HL-60 (cell line): ENCODE measurements around the gene CNTN5.

Experiments
- GABPA ChIP-seq: IDR thresholded peaks from 2 replicates; pipeline ENCODE4 v1.6.1; 2012; ENCODE audit warnings: low read depth
- TF ChIP-seq, protein P1 (sequence below): IDR thresholded peaks from one replicate; pipeline ENCODE4 v1.5.1; 2011; ENCODE audit warnings: low read length, control low read depth, inconsistent platforms; ENCODE audit not compliant: insufficient read depth

GRCh38 chr11:99277281-99277680 is 256.5 kb downstream of the CNTN5 start:
- TF ChIP-seq, protein P1, sequence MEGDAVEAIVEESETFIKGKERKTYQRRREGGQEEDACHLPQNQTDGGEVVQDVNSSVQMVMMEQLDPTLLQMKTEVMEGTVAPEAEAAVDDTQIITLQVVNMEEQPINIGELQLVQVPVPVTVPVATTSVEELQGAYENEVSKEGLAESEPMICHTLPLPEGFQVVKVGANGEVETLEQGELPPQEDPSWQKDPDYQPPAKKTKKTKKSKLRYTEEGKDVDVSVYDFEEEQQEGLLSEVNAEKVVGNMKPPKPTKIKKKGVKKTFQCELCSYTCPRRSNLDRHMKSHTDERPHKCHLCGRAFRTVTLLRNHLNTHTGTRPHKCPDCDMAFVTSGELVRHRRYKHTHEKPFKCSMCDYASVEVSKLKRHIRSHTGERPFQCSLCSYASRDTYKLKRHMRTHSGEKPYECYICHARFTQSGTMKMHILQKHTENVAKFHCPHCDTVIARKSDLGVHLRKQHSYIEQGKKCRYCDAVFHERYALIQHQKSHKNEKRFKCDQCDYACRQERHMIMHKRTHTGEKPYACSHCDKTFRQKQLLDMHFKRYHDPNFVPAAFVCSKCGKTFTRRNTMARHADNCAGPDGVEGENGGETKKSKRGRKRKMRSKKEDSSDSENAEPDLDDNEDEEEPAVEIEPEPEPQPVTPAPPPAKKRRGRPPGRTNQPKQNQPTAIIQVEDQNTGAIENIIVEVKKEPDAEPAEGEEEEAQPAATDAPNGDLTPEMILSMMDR, result no peak
- no peak for TF ChIP-seq GABPA
